Activated CD4-positive, CD25-positive, alpha-beta regulatory T cell treated with anti-CD3 and anti-CD28 coated beads, Interleukin-2, amount 50 U/mL, for 72 hours (primary cell): ENCODE measurements around the gene GLE1.
"Not testable (repeated sequence)": the region's sequence is repeated elsewhere in the genome, so short reads cannot be mapped to it uniquely, and the experiment has no call there.

Experiments used
- DNase-seq: peaks from one replicate; pipeline ENCODE4 v3.0.0; 2021

The GLE1 gene

DNA sequence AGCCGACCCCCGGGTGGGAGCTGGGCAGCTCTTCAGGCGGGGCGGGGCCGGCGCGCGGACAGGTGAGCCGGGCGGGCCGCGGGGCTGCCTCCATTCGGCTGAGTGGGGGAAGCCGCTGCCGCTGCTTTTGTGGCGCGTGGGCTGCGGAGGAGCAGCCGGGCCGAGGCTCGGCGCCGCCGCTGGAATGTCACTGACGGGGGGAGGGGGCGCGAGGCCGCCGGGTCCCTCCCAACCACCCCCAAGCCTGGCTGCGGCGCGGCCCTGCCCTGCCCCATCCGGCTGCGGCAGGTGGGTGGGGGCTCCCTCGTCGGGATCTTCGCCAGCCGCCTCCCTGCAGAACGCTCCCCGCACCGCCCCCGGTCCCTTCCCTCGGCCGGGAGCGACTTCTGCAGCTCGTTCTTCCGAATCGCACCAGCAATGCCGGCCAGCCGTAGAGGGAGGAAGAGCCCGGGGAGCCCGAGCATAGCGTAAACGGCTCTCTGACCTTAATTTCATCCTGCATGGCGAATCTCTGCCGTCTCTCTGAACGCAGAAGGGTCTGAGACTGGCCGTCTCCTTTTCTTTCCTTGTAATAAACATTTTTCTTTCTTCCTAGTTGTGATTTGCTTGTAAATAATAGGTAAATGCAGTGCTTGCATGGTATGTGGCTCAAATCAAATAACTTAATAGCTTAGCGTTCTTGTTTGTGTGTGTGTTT is 48.4 kb downstream of the GLE1 start:
- peak; percentile 67 for DNase-seq

DNA sequence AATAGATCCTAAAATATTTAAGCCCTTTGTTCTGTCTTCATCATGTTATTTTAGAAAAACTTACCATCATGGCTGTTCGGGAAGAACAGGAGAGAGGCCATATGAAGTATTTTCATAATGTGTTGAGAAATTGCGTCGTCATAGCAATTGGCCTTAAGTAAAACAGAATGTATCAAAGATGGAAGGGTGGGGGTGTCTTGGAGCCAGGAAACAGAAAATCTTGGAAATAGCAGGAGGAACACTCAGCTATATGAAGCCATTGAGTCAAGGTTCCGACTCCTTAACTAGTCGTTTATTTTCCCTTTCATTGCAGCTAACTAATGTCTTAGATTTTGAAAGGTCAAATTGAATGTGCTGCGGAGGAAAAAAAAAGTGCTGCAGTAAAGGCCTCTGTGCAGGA is 49.2 kb downstream of the GLE1 start:
- no peak for DNase-seq

DNA sequence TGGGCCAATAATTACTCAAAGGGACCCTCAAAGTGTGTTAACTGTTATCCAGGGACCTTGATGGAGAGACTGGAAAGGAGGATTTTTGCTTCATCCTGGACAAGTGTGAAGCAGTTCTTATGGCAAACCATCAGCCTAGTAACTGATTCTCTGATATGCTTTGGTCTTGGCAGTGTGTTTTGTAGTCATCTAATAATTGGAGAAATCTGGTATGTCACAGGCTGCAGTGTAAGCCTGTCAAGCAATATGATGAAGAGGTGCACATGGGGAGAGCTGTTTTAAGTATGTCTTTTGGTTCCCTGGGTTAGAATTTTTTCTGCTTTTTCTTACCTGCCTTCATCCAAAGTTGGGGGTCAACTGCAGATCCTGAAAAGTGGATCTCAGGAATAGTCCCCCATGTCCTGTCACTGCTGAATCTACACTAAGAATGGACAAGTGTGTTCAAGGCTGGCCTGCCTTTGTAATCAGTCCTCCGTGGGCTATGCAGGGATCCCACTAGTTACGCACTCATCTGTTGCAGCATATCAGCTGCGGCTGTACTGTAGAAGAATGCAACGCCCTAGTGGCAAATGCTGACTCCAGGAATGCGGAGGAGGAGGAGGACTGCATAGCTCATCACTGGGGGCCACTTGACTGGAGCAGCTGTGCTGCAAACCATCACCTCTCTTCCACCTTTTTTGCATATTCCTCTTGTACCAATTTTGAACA is 49.8 kb downstream of the GLE1 start:
- DNase-seq: no peak

DNA sequence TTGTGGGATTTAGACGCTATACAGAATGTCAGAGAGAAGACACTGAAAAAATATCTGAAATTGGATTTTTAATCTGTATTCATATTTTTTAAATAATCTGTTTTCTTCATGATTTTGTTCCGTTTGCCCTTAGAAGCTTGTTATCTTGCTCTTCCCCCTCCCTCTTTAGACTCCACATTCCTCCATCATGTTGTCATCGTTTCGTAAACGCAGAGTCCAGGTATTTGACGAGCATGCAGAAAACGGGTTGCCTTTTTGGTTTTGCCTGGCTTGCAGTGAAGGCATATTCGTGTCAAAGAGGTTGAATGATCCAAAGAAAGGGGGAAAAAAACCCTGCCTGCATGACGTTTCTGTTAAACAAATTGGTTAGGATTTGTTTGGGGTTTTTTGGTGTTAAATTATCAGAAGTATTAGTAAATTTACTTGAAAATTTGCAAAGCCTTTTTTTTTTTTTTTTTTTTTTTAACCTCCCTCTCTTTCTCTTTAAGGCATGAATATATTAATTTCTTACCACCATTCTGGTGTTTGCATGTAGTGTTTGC is 50.7 kb downstream of the GLE1 start:
- no peak for DNase-seq

DNA sequence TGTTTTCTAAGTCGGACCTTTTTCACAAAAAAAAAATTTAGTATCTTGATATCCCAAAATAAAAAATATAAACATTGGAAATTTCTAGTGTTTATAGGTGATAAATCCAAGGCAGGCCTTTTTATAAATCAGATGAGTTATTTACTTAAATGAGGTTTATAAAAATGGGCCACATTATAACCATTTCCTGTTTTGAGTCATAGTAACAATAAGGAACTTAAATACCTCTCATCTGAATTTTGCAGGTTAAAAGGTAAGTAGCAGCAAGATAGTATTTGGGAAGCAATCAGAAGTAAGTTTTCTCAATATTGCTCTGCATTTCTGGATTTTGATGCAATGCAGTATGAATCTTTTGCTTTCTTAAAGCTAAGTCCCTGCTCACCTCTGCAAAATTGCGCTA is 51.8 kb downstream of the GLE1 start:
- DNase-seq: no peak

DNA sequence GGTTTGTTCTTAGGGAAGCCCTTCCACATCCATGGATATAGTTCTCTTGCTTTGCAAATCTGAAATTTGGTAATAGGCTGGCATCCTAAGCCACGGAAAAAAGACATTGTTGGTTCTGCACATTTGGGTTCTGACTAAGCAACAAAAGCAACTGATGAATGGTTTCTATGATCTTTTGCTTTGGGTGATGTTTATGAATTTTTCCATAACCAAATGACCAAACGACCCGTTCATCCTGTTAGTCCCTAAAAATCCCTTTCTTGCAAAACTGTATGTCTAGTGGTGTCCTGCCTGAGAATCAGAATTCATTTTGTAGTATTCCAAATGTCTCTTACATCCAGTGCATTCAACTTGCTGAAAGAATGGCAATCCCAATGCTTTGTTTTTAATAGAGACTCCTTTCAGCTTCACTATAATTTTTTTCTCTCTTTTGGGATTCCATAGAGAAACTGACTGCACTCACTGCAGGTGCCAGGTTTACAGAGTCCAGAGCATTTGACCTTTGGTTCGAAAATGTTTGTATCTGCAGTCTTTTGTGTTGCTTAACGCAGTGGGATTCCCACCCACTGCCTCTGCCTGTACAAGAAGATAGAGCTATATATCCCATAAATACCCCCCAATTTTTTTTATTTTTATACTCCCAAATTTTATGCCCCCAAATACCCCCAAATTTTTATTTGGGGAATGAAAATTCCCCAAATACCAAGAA is 52.6 kb downstream of the GLE1 start:
- DNase-seq: no peak

DNA sequence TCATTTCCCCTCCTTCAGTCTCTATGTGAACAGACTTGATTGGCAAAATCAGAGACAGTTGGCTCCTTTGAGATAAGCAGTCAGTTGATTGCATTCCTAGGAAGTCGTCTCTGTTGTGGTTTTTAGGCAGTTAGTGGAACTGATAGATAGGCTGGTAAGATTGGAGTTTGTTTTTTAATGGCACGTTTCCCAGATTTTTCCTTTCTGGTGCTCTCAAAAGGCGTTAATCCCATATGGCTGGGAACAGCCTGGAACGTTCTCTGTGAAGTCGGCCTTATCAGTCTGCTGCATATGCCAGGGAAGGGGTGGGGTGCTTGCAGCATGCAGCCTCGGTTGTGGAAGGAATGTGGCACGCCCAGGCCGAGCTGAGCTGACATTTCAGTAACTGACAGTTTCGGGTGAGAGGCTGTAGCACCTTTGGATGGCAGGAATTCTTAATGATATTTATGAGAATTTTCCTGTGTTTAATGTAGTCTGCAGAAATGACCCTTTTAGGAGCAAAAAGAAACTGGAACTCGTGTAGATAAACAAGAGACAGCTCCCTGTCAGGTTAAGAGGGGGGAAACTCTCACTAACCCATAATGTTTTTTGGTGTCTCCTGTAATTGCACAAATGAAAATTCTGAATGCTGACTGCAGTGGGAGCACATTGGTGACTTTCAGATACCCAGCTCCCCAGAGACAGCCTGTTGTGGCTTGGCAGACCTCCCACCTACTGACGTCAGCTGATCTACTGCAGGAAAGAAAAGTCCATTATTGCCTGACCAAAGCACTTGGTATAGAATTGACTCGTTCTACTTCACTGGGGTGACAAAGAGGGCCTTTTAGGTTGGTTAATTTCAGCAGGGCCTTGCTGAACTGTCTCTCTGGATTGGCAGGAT is 54.2 kb downstream of the GLE1 start:
- no peak for DNase-seq

DNA sequence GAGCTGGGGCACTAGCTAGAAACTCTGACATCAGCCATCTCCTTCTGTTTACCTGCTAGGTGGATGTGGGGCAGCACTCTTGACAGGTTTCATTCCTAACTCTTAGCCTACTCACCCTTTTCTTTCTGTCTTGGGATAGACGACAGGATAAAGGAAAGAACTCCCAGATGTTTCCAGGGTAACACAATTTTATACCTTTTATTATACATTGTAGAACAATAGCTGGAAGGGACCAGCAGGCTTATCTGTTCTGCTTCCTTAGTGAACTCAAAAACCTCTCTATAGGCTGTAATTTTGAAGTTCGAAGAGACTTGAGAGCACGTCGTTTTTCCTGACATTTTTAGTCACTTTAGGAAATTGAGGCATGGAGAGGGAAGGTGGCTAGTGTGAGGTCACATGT is 61.1 kb downstream of the GLE1 start:
- DNase-seq: no peak

DNA sequence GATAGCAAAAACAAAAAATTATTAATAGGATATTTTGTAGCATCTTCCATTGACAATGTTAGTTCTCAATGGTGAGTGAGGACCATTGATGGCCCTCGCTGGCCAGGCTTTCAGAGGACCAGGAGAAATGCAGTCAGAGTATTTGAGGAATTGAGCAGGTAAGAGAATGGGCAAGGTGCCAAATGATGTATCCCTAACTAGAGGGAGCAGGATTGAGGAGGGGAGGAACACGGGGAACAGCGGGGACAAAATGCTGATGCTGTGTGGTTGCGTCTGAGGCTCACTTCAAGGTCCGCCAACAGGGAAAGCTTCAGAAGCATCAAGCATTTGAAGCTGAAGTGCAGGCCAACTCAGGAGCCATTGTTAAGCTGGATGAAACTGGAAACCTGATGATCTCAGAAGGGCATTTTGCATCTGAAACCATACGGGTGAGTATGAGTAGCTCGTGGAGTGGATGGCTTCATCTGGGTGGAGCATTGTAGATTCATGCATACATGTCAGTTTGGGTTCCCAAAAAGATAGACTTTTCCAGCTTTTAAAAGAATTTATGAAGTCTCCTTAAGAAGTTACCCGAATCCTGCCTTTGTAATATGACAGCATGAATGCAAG is 64.1 kb downstream of the GLE1 start:
- no peak for DNase-seq

DNA sequence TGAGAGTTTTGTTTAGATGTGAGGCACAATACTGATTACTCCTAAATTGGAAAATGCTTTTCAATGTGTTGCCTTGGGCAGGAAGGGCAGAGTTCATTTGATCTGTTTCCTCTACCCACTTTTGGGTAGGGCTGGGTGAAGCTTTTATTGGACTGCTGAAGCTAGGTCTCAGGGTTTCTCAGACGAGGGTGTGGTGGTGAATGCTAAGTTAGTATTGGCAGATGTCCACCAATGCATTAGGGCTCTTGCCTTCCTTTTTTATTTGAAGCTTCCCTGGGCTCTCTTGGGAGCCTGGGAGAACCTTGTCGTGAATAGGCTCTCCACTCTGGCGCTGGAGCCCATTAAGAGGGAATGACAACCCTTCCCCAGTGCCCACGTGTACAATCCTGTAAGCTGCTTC is 71.0 kb downstream of the GLE1 start:
- DNase-seq: no peak

DNA sequence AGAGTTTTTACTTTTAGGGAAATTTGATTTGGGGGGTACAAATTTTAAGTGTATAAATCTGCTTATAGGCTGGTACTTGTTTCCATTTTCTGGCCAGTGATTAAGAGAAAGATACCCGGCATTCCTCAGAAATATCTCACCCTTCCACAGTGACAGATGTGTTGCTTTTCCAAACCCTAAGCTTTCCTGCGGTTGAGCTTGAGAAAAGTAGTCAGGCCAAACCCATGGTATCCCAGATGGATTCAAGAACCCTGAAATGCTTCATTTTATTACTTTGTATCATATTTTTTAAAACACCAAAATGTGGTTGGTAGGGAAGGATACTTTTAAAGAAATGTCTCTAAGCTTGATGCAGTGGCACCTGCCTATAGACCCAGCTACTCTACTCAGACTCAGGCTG is 71.4 kb downstream of the GLE1 start:
- DNase-seq: no peak

DNA sequence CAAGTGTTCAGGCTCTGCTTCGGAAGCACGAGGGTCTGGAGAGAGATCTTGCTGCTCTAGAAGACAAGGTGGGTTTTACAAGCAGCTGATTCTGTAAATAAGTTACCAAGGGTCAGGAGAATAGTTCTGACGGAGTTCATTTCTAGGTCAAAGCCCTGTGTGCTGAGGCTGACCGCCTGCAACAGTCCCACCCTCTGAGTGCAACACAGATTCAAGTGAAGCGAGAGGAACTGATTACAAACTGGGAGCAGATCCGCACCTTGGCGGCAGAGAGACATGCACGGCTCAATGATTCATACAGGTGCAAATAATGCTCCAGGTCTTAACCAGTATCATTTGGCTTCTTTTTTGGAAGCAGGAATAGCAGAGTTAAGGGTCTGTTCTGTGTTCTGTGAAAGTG is 72.7 kb downstream of the GLE1 start:
- no peak for DNase-seq

DNA sequence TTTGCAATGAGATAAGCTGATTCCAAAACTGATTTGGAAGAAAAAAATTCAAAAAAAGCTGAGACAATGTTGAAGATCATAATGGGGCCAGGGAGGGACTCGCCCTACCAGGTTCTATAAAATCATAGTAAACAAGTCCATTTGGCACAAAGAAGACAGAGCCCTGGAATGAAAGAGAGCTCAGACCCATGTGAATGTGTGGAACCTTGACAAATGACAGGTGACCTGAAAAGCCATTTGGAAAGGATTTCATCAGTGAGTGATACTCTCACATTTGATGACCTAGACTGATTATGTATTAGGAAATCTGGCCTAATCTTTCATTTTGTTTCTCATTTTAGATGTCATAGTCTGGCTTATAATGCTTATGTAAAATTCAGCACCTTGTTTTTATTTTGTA is 74.7 kb downstream of the GLE1 start:
- no peak for DNase-seq

DNA sequence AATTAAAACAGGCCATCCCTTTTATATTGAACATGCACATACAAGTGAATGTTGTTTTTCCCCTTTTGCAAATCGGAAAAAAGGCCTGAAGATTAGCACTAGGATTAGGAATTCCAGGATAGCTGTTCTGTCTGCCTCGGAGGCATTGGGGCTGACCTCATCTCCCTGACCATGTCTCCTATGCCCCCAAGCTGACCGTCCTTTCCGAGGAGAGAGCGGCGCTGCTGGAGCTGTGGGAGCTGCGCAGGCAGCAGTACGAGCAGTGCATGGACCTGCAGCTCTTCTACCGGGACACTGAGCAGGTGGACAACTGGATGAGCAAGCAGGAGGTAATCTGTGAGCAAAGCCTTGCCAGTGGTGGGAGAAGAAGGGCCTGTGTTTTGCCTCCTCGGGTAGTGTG is 76.2 kb downstream of the GLE1 start:
- no peak for DNase-seq

DNA sequence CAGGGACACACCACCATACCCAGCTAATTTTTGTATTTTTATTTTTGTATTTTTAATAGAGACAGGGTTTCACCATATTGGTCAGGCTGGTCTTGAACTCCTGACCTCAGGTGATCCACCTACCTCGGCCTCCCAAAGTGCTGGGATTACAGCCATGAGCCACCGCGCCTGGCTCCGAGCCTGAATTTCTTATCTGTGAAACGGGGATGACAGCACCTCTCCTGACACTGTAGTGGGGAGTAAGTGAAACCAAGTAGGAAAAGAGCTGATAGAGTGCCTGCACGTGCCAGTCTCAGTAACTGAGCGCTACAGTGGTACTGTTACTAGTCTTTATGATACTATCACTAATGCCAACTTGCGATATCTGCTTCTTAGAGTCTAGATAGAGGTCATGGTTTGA is 80.6 kb downstream of the GLE1 start:
- not testable (repeated sequence) for DNase-seq

DNA sequence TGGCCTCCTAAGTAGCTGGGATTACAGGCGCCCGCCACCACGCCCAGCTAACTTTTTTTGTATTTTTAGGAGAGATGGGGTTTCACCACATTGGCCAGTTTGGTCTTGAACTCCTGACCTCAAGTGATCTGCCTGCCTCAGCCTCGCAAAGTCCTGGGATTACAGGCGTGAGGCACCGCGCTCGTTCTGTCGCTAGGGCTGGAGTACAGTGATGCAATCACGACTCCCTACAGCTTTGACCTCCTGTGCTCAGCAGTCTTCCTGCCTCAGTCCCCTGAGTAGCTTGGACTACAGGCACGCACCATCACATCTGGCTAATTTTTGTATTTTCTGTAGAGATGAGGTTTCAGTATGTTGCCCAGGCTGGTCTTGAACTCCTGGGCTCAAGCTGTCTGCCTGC is 82.4 kb downstream of the GLE1 start:
- DNase-seq: not testable (repeated sequence)

DNA sequence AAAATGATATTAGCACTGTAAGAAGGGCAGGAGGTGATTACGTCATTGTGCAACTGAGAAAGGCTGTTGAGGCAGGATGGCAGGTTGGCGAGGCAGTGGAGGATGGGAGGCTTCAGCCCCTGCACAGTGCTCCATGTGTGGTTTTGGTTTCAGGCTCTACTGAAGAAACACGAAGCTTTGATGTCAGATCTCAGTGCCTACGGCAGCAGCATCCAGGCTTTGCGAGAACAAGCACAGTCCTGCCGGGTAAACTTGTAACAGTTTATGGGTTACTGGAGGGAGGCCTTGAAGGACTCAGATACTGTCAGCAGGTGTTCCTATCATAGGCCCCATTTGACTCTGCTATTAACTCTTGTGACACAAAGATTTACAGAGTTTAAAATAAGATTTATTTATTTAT is 82.9 kb downstream of the GLE1 start:
- DNase-seq: no peak

DNA sequence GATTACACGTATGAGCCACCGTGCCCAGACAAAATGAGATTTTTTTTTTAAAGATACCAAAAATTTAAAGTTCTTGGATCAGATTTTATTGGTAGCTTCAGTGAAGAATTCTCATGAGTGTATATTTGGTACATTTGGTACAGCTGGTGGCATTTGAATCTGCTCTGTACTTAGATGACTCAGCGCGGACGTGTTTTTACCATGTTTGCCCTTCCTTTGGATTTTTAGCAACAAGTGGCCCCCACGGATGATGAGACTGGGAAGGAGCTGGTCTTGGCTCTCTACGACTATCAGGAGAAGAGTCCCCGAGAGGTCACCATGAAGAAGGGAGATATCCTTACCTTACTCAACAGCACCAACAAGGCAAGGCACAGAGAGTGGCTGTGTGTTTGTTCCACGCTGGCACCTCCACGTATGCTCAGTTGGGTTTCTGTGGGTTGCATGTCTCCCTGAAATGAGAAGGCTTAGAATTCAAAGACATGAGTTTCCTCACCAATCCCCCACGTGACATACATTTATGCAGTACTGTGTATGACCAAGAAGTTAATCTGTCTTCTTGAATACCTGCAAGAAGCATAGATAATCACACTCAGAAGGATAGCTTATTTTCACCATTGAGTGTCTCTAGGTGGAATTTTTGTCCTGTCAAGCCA is 84.2 kb downstream of the GLE1 start:
- no peak for DNase-seq
